Measurements from ENCODE around the gene ASTN2.
"Not testable (repeated sequence)": the region's sequence is repeated elsewhere in the genome, so short reads cannot be mapped to it uniquely, and the experiment has no call there.

GRCh38 chr9:116690805-116691204 lies 724.1 kb downstream of the ASTN2 start:
- not testable (repeated sequence) for TF ChIP-seq CTCF (conservative IDR thresholded peaks at IDR 0.05); ZFX (IDR thresholded peaks at IDR 0.05)
